Prostate gland (tissue), 2 donors: ENCODE results near the gene COP1. TPM values are rescaled to one million over a fixed set of nuclear protein-coding genes. Genes with fewer than 3 reads are reported as not detected.

Source experiments
- DNase-seq: peaks from one replicate; pipeline ENCODE4 v3.0.0-alpha.2; 2019; ENCODE audit warnings: low spot score
- H3K27ac ChIP-seq, 2 donors: fragments of 200-600 bp; sonication (generic); 2 replicates each; pipeline ENCODE4 v1.5.1; 2017 to 2019
- H3K27me3 ChIP-seq: fragments of 200-600 bp; sonication (generic); replicated peaks from 2 replicates; pipeline ENCODE4 v1.5.1; 2019; ENCODE audit not compliant: insufficient read depth
- H3K36me3 ChIP-seq, 2 donors: fragments of 200-600 bp; sonication (generic); 1 replicate in 1 of 2; 2 replicates in 1 of 2; pipeline versions ENCODE4 v1.5.1 to v1.8.1; 2017 to 2019
- H3K4me1 ChIP-seq: fragments of 200-600 bp; sonication (generic); replicated peaks from 2 replicates; pipeline ENCODE4 v1.5.1; 2019
- H3K4me3 ChIP-seq, 2 donors: fragments of 200-600 bp; sonication (generic); 2 replicates each; pipeline ENCODE4 v1.5.1; 2017 to 2019
- H3K9me3 ChIP-seq: fragments of 200-600 bp; sonication (generic); 2 replicates; pipeline ENCODE4 v1.5.1; 2017
- CTCF ChIP-seq, 4 experiments: fragments of 200-600 bp in 2 of 4; fragments of 450-650 bp in 2 of 4; sonication (generic) in 2 of 4; IDR thresholded peaks; 1 replicate in 3 of 4; 2 replicates in 1 of 4; pipeline ENCODE4 v1.5.1; 2016 to 2019; ENCODE audit warnings: antibody characterized with exemption in 4 of 4, mild to moderate bottlenecking in 2 of 4, moderate library complexity in 2 of 4
- POLR2A ChIP-seq: fragments of 450-650 bp; IDR thresholded peaks from one replicate; pipeline ENCODE4 v1.6.1; 2016; ENCODE audit warnings: antibody characterized with exemption, mild to moderate bottlenecking
- POLR2AphosphoS5 ChIP-seq: sonication (generic); formaldehyde crosslinking; IDR thresholded peaks from one replicate; pipeline ENCODE4 v1.6.1; 2017; ENCODE audit warnings: antibody characterized with exemption
- WGBS: methylation state at CpG from one replicate; pipeline ENCODE4 v1.1.5; 2018; 5-methylcytosine and 5-hydroxymethylcytosine counted together
- intact Hi-C: fragments of 100-400 bp; cut with DNase I; formaldehyde crosslinking; loops from one replicate; pipeline ENCODE4 v1.14.2; 2022
- total RNA-seq, 2 donors: library from RNA; depleted of rRNA; stranded (reverse); fragments of >200 nt; gene quantifications; one replicate each; pipeline ENCODE4 v1.1.0, GENCODE V29; 2016

The COP1 gene
- total RNA-seq, 2 donors from 2014 or later = 53.3 to 60.4 TPM

- no peaks in the 10 kb centered on the region for H3K9me3 ChIP-seq
- no peak overlapping the region for H3K27ac ChIP-seq
- no peak overlapping the region for H3K4me3 ChIP-seq
- no peaks in the 10 kb centered on the region for H3K36me3 ChIP-seq
- no peaks in the 10 kb centered on the region for H3K27me3 ChIP-seq
- intact Hi-C loops = no loop called here
- no peak for DNase-seq
- H3K4me1 ChIP-seq = no peaks in the 10 kb centered on the region
- no peak for TF ChIP-seq CTCF (IDR thresholded peaks at IDR 0.05)
- TF ChIP-seq POLR2AphosphoS5 = no peak
- no peak for TF ChIP-seq POLR2A
- WGBS = 81% methylated on average over 1 of the region's 1 CpG
Measured at GRCh38 chr1:176110203-176110602, 96.9 kb downstream of the COP1 start.

- TF ChIP-seq CTCF (IDR thresholded peaks at IDR 0.05) (no peak), POLR2A (no peak), POLR2AphosphoS5 (no peak)
- WGBS = 93% methylated on average over 1 of the region's 1 CpG
- H3K27ac ChIP-seq = no peak overlapping the region
- intact Hi-C loops = no loop called here
- no peaks in the 10 kb centered on the region for H3K27me3 ChIP-seq
- H3K9me3 ChIP-seq = no peaks in the 10 kb centered on the region
- no peak overlapping the region for H3K4me3 ChIP-seq
- DNase-seq = no peak
- H3K36me3 ChIP-seq = no peaks in the 10 kb centered on the region
- no peaks in the 10 kb centered on the region for H3K4me1 ChIP-seq
Measured at GRCh38 chr1:176102768-176103350, 104.2 kb downstream of the COP1 start.

- Histone ChIP-seq H3K4me1 (no peaks in the 10 kb centered on the region), H3K27ac (no peak overlapping the region), H3K36me3 (no peaks in the 10 kb centered on the region), H3K9me3 (no peaks in the 10 kb centered on the region), H3K4me3 (no peak overlapping the region), H3K27me3 (no peaks in the 10 kb centered on the region)
- WGBS = 92% methylated on average over 5 of the region's 5 CpGs
- TF ChIP-seq POLR2A (no peak), CTCF (IDR thresholded peaks at IDR 0.05) (no peak), POLR2AphosphoS5 (no peak)
- intact Hi-C loops = no loop called here
- DNase-seq = no peak
Measured at GRCh38 chr1:176101951-176102642, 105.0 kb downstream of the COP1 start.

- Histone ChIP-seq H3K36me3 (no peaks in the 10 kb centered on the region), H3K4me3 (no peak overlapping the region), H3K27me3 (no peaks in the 10 kb centered on the region), H3K9me3 (no peaks in the 10 kb centered on the region), H3K27ac (no peak overlapping the region), H3K4me1 (no peaks in the 10 kb centered on the region)
- intact Hi-C loops = no loop called here
- no peak for DNase-seq
- 98% methylated on average over 2 of the region's 2 CpGs for WGBS
- no peak for TF ChIP-seq POLR2A
- no peak for TF ChIP-seq CTCF (IDR thresholded peaks at IDR 0.05)
- TF ChIP-seq POLR2AphosphoS5 = no peak
Measured at GRCh38 chr1:176098560-176098959, 108.5 kb downstream of the COP1 start.

- H3K27ac ChIP-seq = no peak overlapping the region
- no peaks in the 10 kb centered on the region for H3K27me3 ChIP-seq
- DNase-seq = no peak
- H3K4me3 ChIP-seq = no peak overlapping the region
- no peaks in the 10 kb centered on the region for H3K36me3 ChIP-seq
- intact Hi-C loops = no loop called here
- H3K9me3 ChIP-seq = no peaks in the 10 kb centered on the region
- TF ChIP-seq POLR2A (no peak), POLR2AphosphoS5 (no peak), CTCF (IDR thresholded peaks at IDR 0.05) (no peak)
- H3K4me1 ChIP-seq = no peaks in the 10 kb centered on the region
- WGBS = 96% methylated on average over 3 of the region's 3 CpGs
Measured at GRCh38 chr1:176096015-176096414, 111.1 kb downstream of the COP1 start.
